HT-29 (cell line): Measurements from ENCODE around the gene BICC1. TPM values are rescaled to one million over a fixed set of nuclear protein-coding genes. Genes with fewer than 3 reads are reported as not detected.
A peak's percentile ranks its signal among the peaks of the same experiment; 100 is the strongest.

Experiments used
- DNase-seq: peaks from one replicate; pipeline ENCODE4 v3.0.0-alpha.2; 2015; ENCODE audit warnings: low spot score
- total RNA-seq: library from RNA; depleted of rRNA; stranded (reverse); fragments of >200 nt; shearing (Covaris generic); gene quantifications from 2 replicates; pipeline ENCODE4 v1.2.3, GENCODE V29; 2014

BICC1 gene
- total RNA-seq, 1 experiment from 2014 or later, result not detected

GRCh38 chr10:58516119-58516518 is 3.4 kb downstream of the BICC1 start:
- DNase-seq, result peak; percentile 15

GRCh38 chr10:58516671-58517070 is 4.0 kb downstream of the BICC1 start:
- DNase-seq, result no peak

- DNase-seq, result peak; percentile 15
These were observed 4.4 kb downstream of the BICC1 start for GRCh38 chr10:58517081-58517480.

- DNase-seq, result peak; percentile 27
These were observed 5.1 kb downstream of the BICC1 start for GRCh38 chr10:58517491-58518355.

GRCh38 chr10:58518775-58519174 is 6.1 kb downstream of the BICC1 start:
- no peak for DNase-seq

- no peak for DNase-seq
These were observed 16.5 kb downstream of the BICC1 start for GRCh38 chr10:58529077-58529728.

- DNase-seq, result peak; percentile 91
These were observed 18.5 kb downstream of the BICC1 start for GRCh38 chr10:58531084-58531695.

GRCh38 chr10:58535311-58535710 is 22.6 kb downstream of the BICC1 start:
- no peak for DNase-seq

GRCh38 chr10:58543141-58543540 is 30.5 kb downstream of the BICC1 start:
- no peak for DNase-seq

GRCh38 chr10:58544135-58544534 is 31.5 kb downstream of the BICC1 start:
- no peak for DNase-seq

GRCh38 chr10:58545427-58545826 is 32.8 kb downstream of the BICC1 start:
- DNase-seq, result no peak

- no peak for DNase-seq
These were observed 33.5 kb downstream of the BICC1 start for GRCh38 chr10:58546137-58546536.

- DNase-seq, result no peak
These were observed 34.2 kb downstream of the BICC1 start for GRCh38 chr10:58546722-58547445.

GRCh38 chr10:58547963-58548362 is 35.3 kb downstream of the BICC1 start:
- no peak for DNase-seq

- DNase-seq, result no peak
These were observed 41.6 kb downstream of the BICC1 start for GRCh38 chr10:58554316-58554715.

- DNase-seq, result no peak
These were observed 42.7 kb downstream of the BICC1 start for GRCh38 chr10:58555170-58555929.

- no peak for DNase-seq
These were observed 43.2 kb downstream of the BICC1 start for GRCh38 chr10:58555930-58556311.

- no peak for DNase-seq
These were observed 44.0 kb downstream of the BICC1 start for GRCh38 chr10:58556516-58557165.

GRCh38 chr10:58557714-58558113 is 45.0 kb downstream of the BICC1 start:
- no peak for DNase-seq

GRCh38 chr10:58560068-58560467 is 47.4 kb downstream of the BICC1 start:
- DNase-seq, result no peak

- no peak for DNase-seq
These were observed 52.6 kb downstream of the BICC1 start for GRCh38 chr10:58565271-58565670.
